B cell (primary cell): ENCODE results near the gene GIMAP8.

Experiments
- EZH2 ChIP-seq: IDR thresholded peaks from 2 replicates; pipeline ENCODE4 v1.6.1; 2012; ENCODE audit warnings: borderline replicate concordance, low read depth, mild to moderate bottlenecking, moderate library complexity, low read length; ENCODE audit not compliant: insufficient read depth, poor library complexity, severe bottlenecking
- TF ChIP-seq, protein P1 (sequence below): fragments of 200-600 bp; IDR thresholded peaks from one replicate; pipeline ENCODE4 v1.8.0; 2022; ENCODE audit warnings: antibody characterized with exemption, mild to moderate bottlenecking

DNA sequence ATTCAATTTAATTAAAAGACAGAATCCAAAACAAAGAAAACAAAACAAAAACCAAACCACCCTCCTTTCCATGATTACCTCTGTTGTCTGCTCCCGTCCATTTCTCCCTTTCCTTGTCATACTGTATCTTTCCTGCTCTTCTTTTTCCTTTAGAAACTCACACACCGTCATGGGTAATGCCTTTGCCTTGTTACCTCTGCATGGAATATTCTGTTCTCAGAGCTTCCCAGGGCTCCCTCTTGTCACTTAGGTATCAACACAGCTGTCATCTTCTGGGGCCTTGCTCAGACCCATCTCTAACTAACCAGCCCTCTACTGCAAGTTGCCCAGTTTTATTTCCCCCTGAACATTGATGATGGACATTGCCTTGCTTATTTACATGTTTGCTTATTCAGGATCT, 30.2 kb upstream of the GIMAP8 start:
- TF ChIP-seq, protein P1, sequence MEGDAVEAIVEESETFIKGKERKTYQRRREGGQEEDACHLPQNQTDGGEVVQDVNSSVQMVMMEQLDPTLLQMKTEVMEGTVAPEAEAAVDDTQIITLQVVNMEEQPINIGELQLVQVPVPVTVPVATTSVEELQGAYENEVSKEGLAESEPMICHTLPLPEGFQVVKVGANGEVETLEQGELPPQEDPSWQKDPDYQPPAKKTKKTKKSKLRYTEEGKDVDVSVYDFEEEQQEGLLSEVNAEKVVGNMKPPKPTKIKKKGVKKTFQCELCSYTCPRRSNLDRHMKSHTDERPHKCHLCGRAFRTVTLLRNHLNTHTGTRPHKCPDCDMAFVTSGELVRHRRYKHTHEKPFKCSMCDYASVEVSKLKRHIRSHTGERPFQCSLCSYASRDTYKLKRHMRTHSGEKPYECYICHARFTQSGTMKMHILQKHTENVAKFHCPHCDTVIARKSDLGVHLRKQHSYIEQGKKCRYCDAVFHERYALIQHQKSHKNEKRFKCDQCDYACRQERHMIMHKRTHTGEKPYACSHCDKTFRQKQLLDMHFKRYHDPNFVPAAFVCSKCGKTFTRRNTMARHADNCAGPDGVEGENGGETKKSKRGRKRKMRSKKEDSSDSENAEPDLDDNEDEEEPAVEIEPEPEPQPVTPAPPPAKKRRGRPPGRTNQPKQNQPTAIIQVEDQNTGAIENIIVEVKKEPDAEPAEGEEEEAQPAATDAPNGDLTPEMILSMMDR, result no peak
- no peak for TF ChIP-seq EZH2
